CD4-positive, alpha-beta memory T cell (primary cell): Measurements from ENCODE around the gene ANO1. TPM values are rescaled to one million over a fixed set of nuclear protein-coding genes. Genes with fewer than 3 reads are reported as not detected.

ENCODE experiments used
- CTCF ChIA-PET: fragments of 350-600 bp; sonication (Branson Sonifier 250); formaldehyde crosslinking; loops from one replicate; lab custom pipeline; 2021; ENCODE audit warnings: inconsistent platforms; ENCODE audit not compliant: partially characterized antibody; lab: Charles Lee
- POLR2A ChIA-PET: fragments of 350-600 bp; sonication (Branson Sonifier 250); formaldehyde crosslinking; loops from one replicate; lab custom pipeline; 2021; ENCODE audit not compliant: partially characterized antibody; lab: Charles Lee
- DNase-seq, 5 donors: peaks; one replicate each; pipeline versions ENCODE4 v3.0.0 to v3.0.0-alpha.2; 2020 to 2022; ENCODE audit warnings: mixed read lengths in 1 of 5
- H3K27ac ChIP-seq: one replicate; pipeline ENCODE4 v1.7.0; 2013; ENCODE audit warnings: low read depth, low read length
- H3K27me3 ChIP-seq: 2 replicates; pipeline ENCODE4 v1.7.0; 2013; ENCODE audit warnings: mild to moderate bottlenecking, low read length, moderate library complexity; ENCODE audit not compliant: insufficient read depth
- H3K36me3 ChIP-seq: 2 replicates; pipeline ENCODE4 v1.7.0; 2013; ENCODE audit warnings: mild to moderate bottlenecking, low read length, moderate library complexity; ENCODE audit not compliant: insufficient read depth
- H3K4me1 ChIP-seq: 2 replicates; pipeline ENCODE4 v1.7.0; 2013; ENCODE audit warnings: mild to moderate bottlenecking, low read length, moderate library complexity; ENCODE audit not compliant: insufficient read depth
- H3K4me3 ChIP-seq, 2 donors: one replicate each; pipeline ENCODE4 v1.7.0; 2013; ENCODE audit warnings: low read length in 2 of 2, mild to moderate bottlenecking in 1 of 2
- H3K9me3 ChIP-seq, 2 donors: one replicate each; pipeline ENCODE4 v1.7.0; 2013; ENCODE audit warnings: low read length in 2 of 2, control low read depth in 1 of 2; ENCODE audit not compliant: control insufficient read depth in 1 of 2
- H3K27ac Mint-ChIP-seq, 7 donors: one replicate each; pipeline ENCODE4 v1.8.0; 2020 to 2021; ENCODE audit warnings: mixed read lengths in 7 of 7, mild to moderate bottlenecking in 6 of 7, inconsistent platforms in 3 of 7, moderate library complexity in 3 of 7
- H3K27me3 Mint-ChIP-seq, 2 donors: one replicate each; pipeline ENCODE4 v1.8.0; 2020 to 2021; ENCODE audit warnings: mixed read lengths in 2 of 2
- H3K36me3 Mint-ChIP-seq, 2 donors: one replicate each; pipeline ENCODE4 v1.8.0; 2020 to 2021; ENCODE audit warnings: mixed read lengths in 2 of 2, inconsistent platforms in 1 of 2, mild to moderate bottlenecking in 1 of 2
- H3K4me1 Mint-ChIP-seq, 4 donors: one replicate each; pipeline ENCODE4 v1.8.0; 2020 to 2021; ENCODE audit warnings: mixed read lengths in 4 of 4, mild to moderate bottlenecking in 1 of 4
- H3K4me3 Mint-ChIP-seq, 8 donors: one replicate each; pipeline ENCODE4 v1.8.0; 2020 to 2021; ENCODE audit warnings: mixed read lengths in 8 of 8, mild to moderate bottlenecking in 7 of 8, moderate library complexity in 6 of 8, inconsistent platforms in 3 of 8
- H3K9me3 Mint-ChIP-seq, 8 donors: one replicate each; pipeline ENCODE4 v1.8.0; 2020 to 2021; ENCODE audit warnings: mixed read lengths in 8 of 8, mild to moderate bottlenecking in 5 of 8, inconsistent platforms in 3 of 8, moderate library complexity in 1 of 8
- intact Hi-C: fragments of 100-400 bp; cut with micrococcal nuclease; formaldehyde crosslinking; loops from one replicate; pipeline ENCODE4 v1.15.1; 2023
- polyA plus RNA-seq, 2 donors: library from polyadenylated mRNA; unstranded; fragments of 300-500 nt; fragmentation: Illumina TruSeq; gene quantifications; one replicate each; pipeline ENCODE4 v1.2.3, GENCODE V29; 2021
- total RNA-seq, 2 experiments: library from RNA; stranded (reverse); gene quantifications; one replicate each; pipeline ENCODE4 v1.2.3, GENCODE V29; 2021

The ANO1 gene
- total and polyA plus RNA-seq, 4 experiments from 2014 or later = not detected

DNA sequence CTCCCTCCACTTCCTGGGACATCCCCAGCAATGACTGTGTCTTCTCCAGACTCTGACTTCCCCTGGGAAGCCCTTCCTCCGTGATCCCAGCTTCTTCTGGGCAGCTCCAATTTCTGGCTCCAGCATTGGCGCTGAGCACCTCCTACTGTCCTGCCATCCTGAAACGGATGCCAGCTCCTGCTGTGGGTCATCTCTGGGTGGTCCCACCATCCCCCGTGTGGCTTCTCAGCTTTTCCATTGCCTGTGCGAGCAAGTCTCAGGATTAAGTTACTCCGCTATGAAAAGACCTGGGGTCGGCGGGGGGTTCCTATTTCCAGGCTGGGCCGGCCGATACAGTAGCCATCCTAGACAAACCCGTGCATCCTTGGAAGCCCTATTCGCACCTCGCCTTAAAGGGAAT, 69.6 kb downstream of the ANO1 start:
- peaks cover 18 to 23% of the 10 kb centered on the region in 2 donors for H3K27me3 Mint-ChIP-seq
- H3K27me3 ChIP-seq = peaks cover 2% of the 10 kb centered on the region
- DNase-seq = no peak
- ChIA-PET CTCF (interaction anchor here (0.6 kb wide), 1 partner anchor 9 kb away, joined by 3 read pairs; no protein-coding TSS in a partner anchor), POLR2A (no interaction called here)
- peaks cover 0 to 2% (median 0%) of the 10 kb centered on the region in 4 donors for H3K4me1 Mint-ChIP-seq
- no peak overlapping the region for H3K27ac Mint-ChIP-seq
- H3K9me3 Mint-ChIP-seq = no peaks in the 10 kb centered on the region
- intact Hi-C loops = no loop called here
- H3K4me3 Mint-ChIP-seq = no peak overlapping the region
- no peaks in the 10 kb centered on the region for H3K36me3 Mint-ChIP-seq
- H3K27ac ChIP-seq = no peak overlapping the region
- H3K4me1 ChIP-seq = no peaks in the 10 kb centered on the region
- H3K4me3 ChIP-seq = no peak overlapping the region
- no peaks in the 10 kb centered on the region for H3K36me3 ChIP-seq
- H3K9me3 ChIP-seq = no peaks in the 10 kb centered on the region

GRCh38 chr11:70151671-70152070, 73.6 kb downstream of the ANO1 start:
- no peak overlapping the region for H3K27ac ChIP-seq
- H3K4me1 ChIP-seq = no peaks in the 10 kb centered on the region
- no peaks in the 10 kb centered on the region for H3K9me3 ChIP-seq
- no peaks in the 10 kb centered on the region for H3K36me3 Mint-ChIP-seq
- no peaks in the 10 kb centered on the region for H3K9me3 Mint-ChIP-seq
- ChIA-PET POLR2A (no interaction called here), CTCF (no interaction called here)
- H3K27me3 ChIP-seq = no peaks in the 10 kb centered on the region
- no peak overlapping the region for H3K4me3 Mint-ChIP-seq
- H3K4me3 ChIP-seq = no peak overlapping the region
- H3K27ac Mint-ChIP-seq = no peak overlapping the region
- H3K4me1 Mint-ChIP-seq = no peaks in the 10 kb centered on the region
- DNase-seq = no peak
- intact Hi-C loops = no loop called here
- H3K27me3 Mint-ChIP-seq = peaks cover 6 to 11% of the 10 kb centered on the region in 2 donors
- no peaks in the 10 kb centered on the region for H3K36me3 ChIP-seq

DNA sequence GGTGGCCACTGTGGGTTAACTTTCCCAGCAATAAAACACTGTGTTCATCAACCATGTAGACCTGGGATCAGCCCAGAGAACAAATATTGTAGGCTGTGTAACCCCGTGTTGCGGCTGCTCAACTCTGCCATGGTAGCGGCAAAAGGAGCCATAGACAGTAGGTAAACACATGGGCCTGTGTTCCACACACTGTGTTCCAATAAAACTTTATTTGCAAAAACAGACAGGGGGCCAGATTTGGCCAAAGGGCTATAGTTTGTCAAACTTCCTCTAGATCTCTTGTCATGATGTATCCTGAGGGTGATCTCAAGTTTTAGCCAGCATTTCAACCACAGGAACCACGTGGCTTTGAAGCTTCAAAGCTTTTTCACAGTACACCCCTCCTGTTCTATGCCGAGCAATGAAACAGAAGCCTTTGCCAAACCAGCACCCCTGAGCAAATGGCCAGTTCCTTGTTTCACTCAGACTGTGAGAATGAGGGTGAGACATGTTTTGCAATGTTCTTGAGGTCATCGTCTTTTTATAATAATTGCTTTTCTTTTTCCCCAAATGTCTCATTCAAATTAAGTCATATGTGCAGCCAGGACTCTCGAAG, 75.1 kb downstream of the ANO1 start:
- POLR2A ChIA-PET = no interaction called here

GRCh38 chr11:70155386-70155785, 77.3 kb downstream of the ANO1 start:
- no peak overlapping the region for H3K27ac Mint-ChIP-seq
- intact Hi-C loops = no loop called here
- Histone ChIP-seq H3K4me3 (no peak overlapping the region), H3K4me1 (no peaks in the 10 kb centered on the region), H3K9me3 (no peaks in the 10 kb centered on the region), H3K36me3 (no peaks in the 10 kb centered on the region), H3K27ac (no peak overlapping the region), H3K27me3 (no peaks in the 10 kb centered on the region)
- no peak for DNase-seq
- no peaks in the 10 kb centered on the region for H3K36me3 Mint-ChIP-seq
- H3K4me1 Mint-ChIP-seq = no peaks in the 10 kb centered on the region
- H3K27me3 Mint-ChIP-seq = peaks cover 5 to 6% of the 10 kb centered on the region in 2 donors
- CTCF ChIA-PET = no interaction called here
- POLR2A ChIA-PET = no interaction called here
- H3K9me3 Mint-ChIP-seq = no peaks in the 10 kb centered on the region
- H3K4me3 Mint-ChIP-seq = no peak overlapping the region

More for the DNA sequence above, 75.1 kb downstream of the ANO1 start:
- H3K27ac Mint-ChIP-seq = no peak overlapping the region
- Histone ChIP-seq H3K27ac (no peak overlapping the region), H3K4me3 (no peak overlapping the region), H3K9me3 (no peaks in the 10 kb centered on the region), H3K36me3 (no peaks in the 10 kb centered on the region), H3K27me3 (no peaks in the 10 kb centered on the region), H3K4me1 (no peaks in the 10 kb centered on the region)
- H3K4me1 Mint-ChIP-seq = no peaks in the 10 kb centered on the region
- DNase-seq = no peak
- intact Hi-C loops = no loop called here
- peaks cover 5 to 10% of the 10 kb centered on the region in 2 donors for H3K27me3 Mint-ChIP-seq
- no peak overlapping the region for H3K4me3 Mint-ChIP-seq
- H3K36me3 Mint-ChIP-seq = no peaks in the 10 kb centered on the region
- no peaks in the 10 kb centered on the region for H3K9me3 Mint-ChIP-seq
- CTCF ChIA-PET = no interaction called here

DNA sequence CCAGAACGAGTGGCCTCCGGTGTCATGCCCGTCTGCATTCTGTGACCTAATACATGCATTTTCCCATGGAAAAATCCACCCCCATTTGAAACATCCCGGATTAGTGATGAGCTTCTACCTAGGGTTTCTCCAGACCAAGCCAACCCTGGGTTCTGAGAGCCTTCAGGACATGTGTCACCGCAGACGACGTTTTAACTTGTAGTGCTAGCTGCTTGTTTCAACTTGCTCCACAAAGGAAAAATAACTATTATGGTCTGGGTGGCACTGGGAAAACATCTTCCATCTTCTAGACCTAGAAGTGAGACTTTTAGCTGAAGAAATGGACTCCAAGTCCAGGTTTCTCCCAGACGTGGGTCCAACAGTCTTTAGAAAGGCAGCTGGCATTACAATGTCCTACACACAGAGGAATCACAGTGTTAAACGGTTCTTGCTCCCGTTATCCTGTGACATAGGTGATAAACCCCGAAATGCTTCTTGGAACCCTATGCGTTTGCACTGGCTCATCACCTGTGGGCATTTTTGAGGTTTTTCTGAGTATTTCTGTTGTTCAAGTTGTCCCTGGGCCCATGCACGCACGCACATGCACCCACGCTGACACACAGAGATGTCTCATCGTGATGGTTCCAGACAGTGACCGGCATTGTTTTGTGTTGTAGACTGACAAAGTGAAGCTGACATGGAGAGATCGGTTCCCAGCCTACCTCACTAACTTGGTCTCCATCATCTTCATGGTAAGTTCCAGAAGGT, 78.3 kb downstream of the ANO1 start:
- no peaks in the 10 kb centered on the region for H3K9me3 Mint-ChIP-seq
- ChIA-PET POLR2A (no interaction called here), CTCF (interaction anchor here (0.7 kb wide), 1 partner anchor 8 kb away, joined by 3 read pairs; no protein-coding TSS in a partner anchor)
- no peak overlapping the region for H3K4me3 Mint-ChIP-seq
- no peaks in the 10 kb centered on the region for H3K4me1 Mint-ChIP-seq
- H3K36me3 ChIP-seq = no peaks in the 10 kb centered on the region
- DNase-seq = no peak
- H3K27ac Mint-ChIP-seq = no peak overlapping the region
- no peaks in the 10 kb centered on the region for H3K9me3 ChIP-seq
- H3K27me3 ChIP-seq = no peaks in the 10 kb centered on the region
- H3K27ac ChIP-seq = no peak overlapping the region
- H3K4me1 ChIP-seq = no peaks in the 10 kb centered on the region
- intact Hi-C loops = no loop called here
- peaks cover 4 to 5% of the 10 kb centered on the region in 2 donors for H3K27me3 Mint-ChIP-seq
- no peak overlapping the region for H3K4me3 ChIP-seq
- H3K36me3 Mint-ChIP-seq = no peaks in the 10 kb centered on the region

DNA sequence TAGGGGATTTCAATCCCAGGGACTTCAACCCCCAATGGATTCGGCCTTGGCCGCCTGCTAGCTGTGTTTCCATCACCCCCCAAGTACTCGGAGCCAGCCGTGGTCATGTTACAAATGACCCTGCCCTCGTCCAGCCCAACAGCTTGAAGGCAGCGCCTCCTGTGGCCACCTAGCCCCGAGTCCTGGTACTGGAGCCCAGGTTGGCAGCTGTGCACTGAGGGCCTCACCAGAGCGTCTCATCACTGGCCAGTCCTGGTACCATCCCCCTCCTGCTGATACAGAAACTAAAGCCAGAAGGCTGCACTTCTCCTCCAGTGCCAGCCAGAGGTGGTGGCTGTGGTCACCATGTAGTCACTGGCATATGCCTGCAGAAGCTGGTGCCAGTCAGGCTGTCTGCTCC, 80.1 kb downstream of the ANO1 start:
- Histone ChIP-seq H3K4me3 (no peak overlapping the region), H3K27ac (no peak overlapping the region), H3K27me3 (no peaks in the 10 kb centered on the region), H3K36me3 (no peaks in the 10 kb centered on the region), H3K9me3 (no peaks in the 10 kb centered on the region), H3K4me1 (no peaks in the 10 kb centered on the region)
- intact Hi-C loops = no loop called here
- no peaks in the 10 kb centered on the region for H3K9me3 Mint-ChIP-seq
- H3K4me3 Mint-ChIP-seq = no peak overlapping the region
- H3K36me3 Mint-ChIP-seq = no peaks in the 10 kb centered on the region
- POLR2A ChIA-PET = no interaction called here
- no peak overlapping the region for H3K27ac Mint-ChIP-seq
- peaks cover 2 to 10% of the 10 kb centered on the region in 2 donors for H3K27me3 Mint-ChIP-seq
- CTCF ChIA-PET = no interaction called here
- DNase-seq = no peak
- no peaks in the 10 kb centered on the region for H3K4me1 Mint-ChIP-seq

DNA sequence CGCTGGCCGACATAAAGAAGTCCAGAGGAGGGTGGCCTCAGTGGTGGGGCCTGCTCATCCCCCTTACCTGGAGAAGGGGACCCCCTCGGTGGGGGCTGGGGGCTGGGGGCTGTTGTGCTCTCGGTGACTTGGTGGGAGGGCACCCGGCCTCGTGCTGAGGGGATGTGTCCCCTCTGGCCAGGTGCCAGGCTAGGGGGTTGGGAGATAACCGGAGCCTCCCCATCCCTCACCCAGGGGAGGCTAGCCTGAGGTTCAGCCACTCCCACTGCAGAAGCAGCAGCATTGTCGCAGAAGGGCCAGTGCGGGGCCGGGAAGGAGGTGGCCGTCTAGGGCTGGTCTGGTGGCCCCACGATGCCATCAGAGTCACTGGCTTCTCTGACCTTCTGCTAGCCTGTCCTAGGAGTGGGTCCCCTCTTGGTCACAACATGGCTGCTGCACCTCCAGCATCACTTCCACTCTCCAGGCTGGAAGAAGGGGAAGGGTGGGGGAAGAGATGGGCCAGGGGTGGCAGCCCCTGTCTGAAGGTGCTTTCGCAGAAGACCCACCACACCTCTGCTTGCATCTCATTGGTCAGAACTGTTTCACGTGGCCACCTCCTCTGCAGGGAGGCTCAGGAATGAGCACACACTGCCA, 80.8 kb downstream of the ANO1 start:
- Histone ChIP-seq H3K27me3 (no peaks in the 10 kb centered on the region), H3K36me3 (no peaks in the 10 kb centered on the region), H3K4me3 (no peak overlapping the region), H3K27ac (no peak overlapping the region), H3K9me3 (no peaks in the 10 kb centered on the region), H3K4me1 (no peaks in the 10 kb centered on the region)
- no peak for DNase-seq
- no peak overlapping the region for H3K4me3 Mint-ChIP-seq
- H3K27ac Mint-ChIP-seq = no peak overlapping the region
- CTCF ChIA-PET = no interaction called here
- no peaks in the 10 kb centered on the region for H3K9me3 Mint-ChIP-seq
- no peaks in the 10 kb centered on the region for H3K4me1 Mint-ChIP-seq
- intact Hi-C loops = no loop called here
- H3K36me3 Mint-ChIP-seq = no peaks in the 10 kb centered on the region
- POLR2A ChIA-PET = no interaction called here
- H3K27me3 Mint-ChIP-seq = peaks cover 2 to 12% of the 10 kb centered on the region in 2 donors
